H1 (cell line): ENCODE measurements around the gene GRID2. TPM values are rescaled to one million over a fixed set of nuclear protein-coding genes. Genes with fewer than 3 reads are reported as not detected.
A peak's percentile ranks its signal among the peaks of the same experiment; 100 is the strongest.

ENCODE experiments used
- CTCF ChIA-PET: fragments of 300-600 bp; sonication (Branson Sonifier 250); formaldehyde crosslinking; loops from one replicate; lab custom pipeline; 2021; ENCODE audit not compliant: partially characterized antibody; lab: Charles Lee
- POLR2A ChIA-PET: fragments of 300-600 bp; sonication (Branson Sonifier 250); formaldehyde crosslinking; loops from one replicate; lab custom pipeline; 2021; ENCODE audit warnings: inconsistent platforms; ENCODE audit not compliant: partially characterized antibody; lab: Charles Lee
- DNase-seq, 2 experiments: peaks; one replicate each; pipeline versions ENCODE4 v3.0.0 to v3.0.0-alpha.2; 2010 to 2022; ENCODE audit warnings: low spot score in 2 of 2, low read depth in 1 of 2, mixed read lengths in 1 of 2
- FAIRE-seq: peaks from 2 replicates; lab custom pipeline; 2011; peaks lifted over from hg19 to GRCh38; lab: Jason Lieb, UNC
- H2AFZ ChIP-seq: 2 replicates; pipeline ENCODE4 v1.8.1; 2012; ENCODE audit warnings: low read length, inconsistent platforms
- H2AK5ac ChIP-seq: 2 replicates; pipeline ENCODE4 v1.6.1; 2013; ENCODE audit warnings: low read depth, low read length
- H2BK120ac ChIP-seq: replicated peaks from 2 replicates; pipeline ENCODE3; 2013; ENCODE audit warnings: low read depth, low read length, inconsistent platforms
- H2BK12ac ChIP-seq: 2 replicates; pipeline ENCODE4 v1.6.1; 2013; ENCODE audit warnings: low read depth, low read length
- H2BK15ac ChIP-seq: 2 replicates; pipeline ENCODE4 v1.6.1; 2013; ENCODE audit warnings: low read length
- H2BK20ac ChIP-seq: 2 replicates; pipeline ENCODE4 v1.6.1; 2013; ENCODE audit warnings: low read length
- H2BK5ac ChIP-seq: 2 replicates; pipeline ENCODE4 v1.6.1; 2013; ENCODE audit warnings: low read depth, low read length
- H3K14ac ChIP-seq: 2 replicates; pipeline ENCODE4 v1.6.1; 2013; ENCODE audit warnings: inconsistent platforms; ENCODE audit not compliant: insufficient read length
- H3K18ac ChIP-seq: 2 replicates; pipeline ENCODE4 v1.6.1; 2013; ENCODE audit warnings: low read length; ENCODE audit errors: extremely low read depth
- H3K23ac ChIP-seq: 2 replicates; pipeline ENCODE4 v1.6.1; 2013; ENCODE audit warnings: inconsistent platforms; ENCODE audit not compliant: insufficient read length
- H3K23me2 ChIP-seq: 2 replicates; pipeline ENCODE4 v1.6.1; 2013; ENCODE audit warnings: low read depth, low read length
- H3K27ac ChIP-seq: 2 replicates; pipeline ENCODE4 v1.6.1; 2011; ENCODE audit warnings: low read depth, low read length, inconsistent platforms
- H3K27me3 ChIP-seq, 4 experiments: replicated peaks in 1 of 4; 1 replicate in 1 of 4; 2 replicates in 3 of 4; pipeline versions ENCODE4 v1.6.1 to v1.8.1; 2011 to 2013; ENCODE audit warnings: low read length in 3 of 4, mild to moderate bottlenecking in 3 of 4, inconsistent platforms in 2 of 4, mixed read lengths in 2 of 4, moderate library complexity in 1 of 4; ENCODE audit not compliant: control insufficient read depth in 3 of 4, insufficient read depth in 3 of 4; ENCODE audit errors: extremely low read depth in 1 of 4
- H3K36me3 ChIP-seq, 4 experiments: 2 replicates each; pipeline versions ENCODE4 v1.6.1 to v1.8.1; 2011 to 2013; ENCODE audit warnings: mild to moderate bottlenecking in 4 of 4, low read length in 3 of 4, moderate library complexity in 2 of 4, control low read depth in 1 of 4, inconsistent platforms in 1 of 4; ENCODE audit not compliant: insufficient read depth in 4 of 4, control insufficient read depth in 2 of 4
- H3K4ac ChIP-seq: replicated peaks from 2 replicates; pipeline ENCODE3; 2013; ENCODE audit warnings: low read length, low read depth, mixed read lengths, inconsistent platforms; ENCODE audit not compliant: insufficient read length
- H3K4me1 ChIP-seq, 4 experiments: replicated peaks in 1 of 4; 1 replicate in 1 of 4; 2 replicates in 3 of 4; pipeline versions ENCODE4 v1.6.1 to v1.8.1; 2011 to 2013; ENCODE audit warnings: low read length in 3 of 4, inconsistent platforms in 2 of 4, mixed read lengths in 1 of 4; ENCODE audit not compliant: insufficient read depth in 4 of 4, control insufficient read depth in 3 of 4
- H3K4me2 ChIP-seq, 2 experiments: 2 replicates each; pipeline versions ENCODE4 v1.6.1 to v1.8.1; 2011 to 2013; ENCODE audit warnings: low read depth in 2 of 2, low read length in 2 of 2, control low read depth in 1 of 2, inconsistent platforms in 1 of 2, mild to moderate bottlenecking in 1 of 2; ENCODE audit not compliant: insufficient read depth in 1 of 2
- H3K4me3 ChIP-seq, 4 experiments: fragments of 200-600, 300-600 bp in 1 of 4; sonication (generic), shearing (Covaris generic), sonication (Bioruptor Twin) in 1 of 4; 2 replicates each; pipeline versions ENCODE4 v1.5.1 to v1.8.1; 2011 to 2016; ENCODE audit warnings: low read length in 4 of 4, low read depth in 3 of 4, control low read depth in 2 of 4, inconsistent platforms in 2 of 4, mild to moderate bottlenecking in 2 of 4, mixed read lengths in 1 of 4, moderate library complexity in 1 of 4; ENCODE audit not compliant: insufficient read depth in 2 of 4; ENCODE audit errors: extremely low read depth in 1 of 4
- H3K56ac ChIP-seq: replicated peaks from 2 replicates; pipeline ENCODE3; 2013; ENCODE audit warnings: low read depth, mild to moderate bottlenecking, mixed read lengths, low read length, inconsistent platforms; ENCODE audit not compliant: insufficient read length
- H3K79me1 ChIP-seq: 2 replicates; pipeline ENCODE4 v1.6.1; 2013; ENCODE audit warnings: low read depth, low read length, control low read depth
- H3K79me2 ChIP-seq, 2 experiments: 2 replicates each; pipeline versions ENCODE4 v1.6.1 to v1.8.1; 2012 to 2013; ENCODE audit warnings: low read length in 2 of 2, mild to moderate bottlenecking in 2 of 2, inconsistent platforms in 1 of 2; ENCODE audit not compliant: insufficient read depth in 2 of 2, control insufficient read depth in 1 of 2
- H3K9ac ChIP-seq, 4 experiments: replicated peaks in 1 of 4; 1 replicate in 1 of 4; 2 replicates in 3 of 4; pipeline versions ENCODE4 v1.6.1 to v1.8.1; 2011 to 2013; ENCODE audit warnings: low read depth in 3 of 4, low read length in 3 of 4, control low read depth in 2 of 4, mild to moderate bottlenecking in 2 of 4, moderate library complexity in 2 of 4, inconsistent platforms in 1 of 4; ENCODE audit errors: extremely low read depth in 1 of 4
- H3K9me3 ChIP-seq, 2 experiments: 2 replicates each; pipeline versions ENCODE4 v1.6.1 to v1.8.1; 2012 to 2013; ENCODE audit warnings: mild to moderate bottlenecking in 2 of 2, moderate library complexity in 2 of 2, control low read depth in 1 of 2, inconsistent platforms in 1 of 2, low read depth in 1 of 2, low read length in 1 of 2, mixed read lengths in 1 of 2; ENCODE audit not compliant: insufficient read depth in 2 of 2
- H4K20me1 ChIP-seq, 2 experiments: replicated peaks in 1 of 2; 2 replicates each; pipeline versions ENCODE3 to v1.8.1; 2011 to 2013; ENCODE audit warnings: inconsistent platforms in 2 of 2, low read length in 2 of 2, mild to moderate bottlenecking in 1 of 2; ENCODE audit not compliant: insufficient read depth in 2 of 2, control insufficient read depth in 1 of 2
- H4K5ac ChIP-seq: 2 replicates; pipeline ENCODE4 v1.6.1; 2013; ENCODE audit warnings: low read length, low read depth, mixed read lengths, inconsistent platforms; ENCODE audit not compliant: insufficient read length
- H4K8ac ChIP-seq: 2 replicates; pipeline ENCODE4 v1.8.0; 2013; ENCODE audit warnings: mild to moderate bottlenecking, moderate library complexity, low read length, inconsistent platforms; ENCODE audit not compliant: insufficient read depth; ENCODE audit errors: extremely low read depth
- H4K91ac ChIP-seq: replicated peaks from 2 replicates; pipeline ENCODE3; 2013; ENCODE audit warnings: low read length, mixed read lengths, inconsistent platforms; ENCODE audit not compliant: insufficient read length
- CEBPB ChIP-seq: IDR thresholded peaks from 2 replicates; pipeline ENCODE4 v1.6.1; 2012; ENCODE audit warnings: low read depth, low read length
- JUND ChIP-seq: IDR thresholded peaks from 2 replicates; pipeline ENCODE4 v1.6.1; 2011; ENCODE audit warnings: mild to moderate bottlenecking, improper control_type of control experiment, low read length
- NANOG ChIP-seq: IDR thresholded peaks from 2 replicates; pipeline ENCODE4 v1.6.1; 2011; ENCODE audit warnings: low read length, low read depth, mild to moderate bottlenecking, inconsistent platforms; ENCODE audit not compliant: insufficient read depth, poor library complexity, severe bottlenecking
- POLR2A ChIP-seq, 2 experiments: IDR thresholded peaks; 1 replicate in 1 of 2; 2 replicates in 1 of 2; pipeline ENCODE4 v1.6.1; 2011; ENCODE audit warnings: low read depth in 2 of 2, low read length in 2 of 2, mild to moderate bottlenecking in 2 of 2; ENCODE audit errors: control extremely low read depth in 1 of 2
- POLR2AphosphoS5 ChIP-seq: IDR thresholded peaks from 2 replicates; pipeline ENCODE4 v1.6.1; 2011; ENCODE audit warnings: low read depth, low read length
- RBBP5 ChIP-seq: IDR thresholded peaks from 2 replicates; pipeline ENCODE4 v1.7.1; 2012; ENCODE audit warnings: low read depth, mild to moderate bottlenecking, inconsistent platforms, low read length, moderate library complexity, borderline replicate concordance
- TAF7 ChIP-seq: optimal IDR thresholded peaks from 2 replicates; pipeline ENCODE3; 2011; ENCODE audit warnings: low read depth, mild to moderate bottlenecking, inconsistent platforms, low read length, moderate library complexity, borderline replicate concordance
- YY1 ChIP-seq: IDR thresholded peaks from 2 replicates; pipeline ENCODE4 v1.6.1; 2011; ENCODE audit warnings: low read depth, mild to moderate bottlenecking, low read length
- ZNF274 ChIP-seq: IDR thresholded peaks from 2 replicates; pipeline ENCODE4 v1.7.0; 2012; ENCODE audit warnings: low read length, borderline replicate concordance; ENCODE audit errors: extremely low read depth
- WGBS, 2 experiments: shearing (Covaris generic) in 1 of 2; methylation state at CpG; one replicate each; pipeline versions ENCODE4 v1.1.6 to v1.1.7; 2013 to 2015; ENCODE audit warnings: low lambda C conversion rate in 2 of 2, mixed read lengths in 2 of 2, inconsistent platforms in 1 of 2, low coverage in 1 of 2, missing lambda C conversion rate in 1 of 2; ENCODE audit not compliant: insufficient replicate concordance in 2 of 2, insufficient coverage in 1 of 2, insufficient read length in 1 of 2; ENCODE audit errors: extremely low coverage in 1 of 2, missing lambda C conversion rate in 1 of 2; 5-methylcytosine and 5-hydroxymethylcytosine counted together
- polyA plus RNA-seq, 7 experiments: library from polyadenylated mRNA; depleted of rRNA in 3 of 7; stranded (reverse) in 5 of 7; unstranded in 2 of 7; fragments of >200 nt in 5 of 7; fragments of 200-250 nt in 2 of 7; gene quantifications; 1 replicate in 5 of 7; 2 replicates in 1 of 7; 4 replicates in 1 of 7; pipeline versions ENCODE4 v1.2.1 to v1.2.3, GENCODE V29; 2011 to 2013; ENCODE audit warnings: missing spikeins in 2 of 7, mixed read lengths in 2 of 7
- total RNA-seq: library from RNA; stranded (reverse); fragmentation: NEBNext Ultra II Directional; extraction: Animal tissue kit (Norgen Biotek cat#: 25700); gene quantifications from 2 replicates; pipeline ENCODE4 v1.2.1, GENCODE V29; 2021
- TF ChIP-seq, protein P1 (sequence below): IDR thresholded peaks from 2 replicates; pipeline ENCODE4 v1.6.1; 2012; ENCODE audit warnings: inconsistent platforms

Gene GRID2
- total and polyA plus RNA-seq, 2 of the 8 experiments (the other 6 are each of a cell fraction or from before 2014, with no cell fraction given): 31.1 to 81.9 TPM

GRCh38 chr4:92455329-92455839 lies 151.6 kb downstream of the GRID2 start:
- H2AFZ ChIP-seq: no peak overlapping the region
- H3K79me2 ChIP-seq: peaks cover 56 to 99% of the 10 kb centered on the region in 2 experiments
- H2BK12ac ChIP-seq: no peak overlapping the region
- 0 out of 2 replicates have a peak overlapping the region, but pooled peaks have one; percentile 33 for H2AK5ac ChIP-seq
- no peak overlapping the region for H2BK120ac ChIP-seq
- no peak overlapping the region for H3K14ac ChIP-seq
- H3K27me3 ChIP-seq: no peaks in the 10 kb centered on the region
- H2BK15ac ChIP-seq: no peak overlapping the region
- H2BK5ac ChIP-seq: 0 out of 2 replicates have a peak overlapping the region, but pooled peaks have one; percentile 40
- no peak for TF ChIP-seq JUND
- TF ChIP-seq POLR2AphosphoS5: peak; percentile 91
- TF ChIP-seq, protein P1, sequence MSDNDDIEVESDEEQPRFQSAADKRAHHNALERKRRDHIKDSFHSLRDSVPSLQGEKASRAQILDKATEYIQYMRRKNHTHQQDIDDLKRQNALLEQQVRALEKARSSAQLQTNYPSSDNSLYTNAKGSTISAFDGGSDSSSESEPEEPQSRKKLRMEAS: peak; percentile 56; the same call in 1 of the 2 replicates
- no peak for TF ChIP-seq RBBP5
- TF ChIP-seq ZNF274: no peak
- TF ChIP-seq POLR2A (IDR thresholded peaks at IDR 0.05; ENCODE audit: control extremely low read depth in 1 of 2, low read depth in 2 of 2, low read length in 2 of 2): peak in 1 of 2 experiments; percentile 60; a peak in 1 of 3 replicates
- TF ChIP-seq TAF7: no peak
- no peak for TF ChIP-seq CEBPB
- TF ChIP-seq YY1: no peak
- no peak for TF ChIP-seq NANOG
- no peaks in the 10 kb centered on the region for H3K79me1 ChIP-seq
- no peak overlapping the region for H4K5ac ChIP-seq
- no peak overlapping the region for H4K91ac ChIP-seq
- no peak overlapping the region for H3K4ac ChIP-seq
- H3K23me2 ChIP-seq: no peaks in the 10 kb centered on the region
- no peak overlapping the region for H3K4me3 ChIP-seq
- no peak for DNase-seq
- H4K20me1 ChIP-seq: peaks cover 16 to 28% of the 10 kb centered on the region in 2 experiments
- no peak overlapping the region for H3K18ac ChIP-seq
- ChIA-PET POLR2A (interaction anchor here (1.0 kb wide), 2 partner anchors 9 to 13 kb away, joined by 3 read pairs; no protein-coding TSS in a partner anchor), CTCF (no interaction called here)
- H3K9ac ChIP-seq: no peak overlapping the region; a peak in 1 of 7 replicates
- no peak overlapping the region for H4K8ac ChIP-seq
- H3K23ac ChIP-seq: no peak overlapping the region
- no peak overlapping the region for H3K56ac ChIP-seq
- WGBS, 2 experiments: 79% methylated on average over 7 of the region's 7 CpGs; no CpG with 5 or more reads in 1 of the 2 experiments
- peak overlapping the region; percentile 8 to 68; a peak in 2 of 4 replicates for H3K4me2 ChIP-seq
- peak; percentile 89 for FAIRE-seq
- H3K4me1 ChIP-seq: peaks cover 0 to 36% (median 7%) of the 10 kb centered on the region in 4 experiments; a peak in 6 of 7 replicates
- no peaks in the 10 kb centered on the region for H3K9me3 ChIP-seq
- peaks cover 0 to 13% (median 0%) of the 10 kb centered on the region in 4 experiments; a peak in 1 of 8 replicates for H3K36me3 ChIP-seq
- no peak overlapping the region for H2BK20ac ChIP-seq
- no peak overlapping the region for H3K27ac ChIP-seq
